Activated B cell treated with CpG ODN at 0.5 μM for 24 hours (primary cell): ENCODE results near the gene RCAN3. TPM values are rescaled to one million over a fixed set of nuclear protein-coding genes. Genes with fewer than 3 reads are reported as not detected.

Experiments used
- ATAC-seq: fragments of 200-7000 bp; cut with Tn5 transposase; one replicate; pipeline ENCODE4 v1.10.0; 2021; ENCODE audit warnings: low read depth, mild to moderate bottlenecking, moderate library complexity
- CTCF ChIA-PET: fragments of 350-600 bp; sonication (Branson Sonifier 250); formaldehyde crosslinking; loops from one replicate; lab custom pipeline; 2021; ENCODE audit warnings: antibody characterized with exemption; lab: Charles Lee
- POLR2A ChIA-PET: fragments of 350-600 bp; sonication (Branson Sonifier 250); formaldehyde crosslinking; loops from one replicate; lab custom pipeline; 2021; ENCODE audit warnings: antibody characterized with exemption; lab: Charles Lee
- DNase-seq: peaks from one replicate; pipeline ENCODE4 v3.0.0; 2022
- H3K27ac Mint-ChIP-seq: one replicate; pipeline ENCODE4 v1.8.0; 2020; ENCODE audit warnings: mixed read lengths
- H3K27me3 Mint-ChIP-seq: one replicate; pipeline ENCODE4 v1.8.0; 2021; ENCODE audit warnings: mixed read lengths
- H3K36me3 Mint-ChIP-seq: one replicate; pipeline ENCODE4 v1.8.0; 2021; ENCODE audit warnings: low read depth, mixed read lengths
- H3K4me1 Mint-ChIP-seq: one replicate; pipeline ENCODE4 v1.8.0; 2021; ENCODE audit warnings: mixed read lengths
- H3K4me3 Mint-ChIP-seq: one replicate; pipeline ENCODE4 v1.8.0; 2020; ENCODE audit warnings: mild to moderate bottlenecking, mixed read lengths
- H3K9me3 Mint-ChIP-seq: one replicate; pipeline ENCODE4 v1.8.0; 2020; ENCODE audit warnings: mixed read lengths
- intact Hi-C: fragments of 100-400 bp; cut with micrococcal nuclease; formaldehyde crosslinking; loops from one replicate; pipeline ENCODE4 v1.15.1; 2024
- total RNA-seq: library from RNA; stranded (reverse); gene quantifications from 2 replicates; pipeline ENCODE4 v1.2.3, GENCODE V29; 2022
- TF ChIP-seq, protein P1 (sequence below): fragments of 200-600 bp; IDR thresholded peaks from one replicate; pipeline ENCODE4 v1.8.0; 2022; ENCODE audit warnings: antibody characterized with exemption, mild to moderate bottlenecking

Gene RCAN3
- total RNA-seq, 1 donor from 2014 or later: 23.6 TPM

DNA sequence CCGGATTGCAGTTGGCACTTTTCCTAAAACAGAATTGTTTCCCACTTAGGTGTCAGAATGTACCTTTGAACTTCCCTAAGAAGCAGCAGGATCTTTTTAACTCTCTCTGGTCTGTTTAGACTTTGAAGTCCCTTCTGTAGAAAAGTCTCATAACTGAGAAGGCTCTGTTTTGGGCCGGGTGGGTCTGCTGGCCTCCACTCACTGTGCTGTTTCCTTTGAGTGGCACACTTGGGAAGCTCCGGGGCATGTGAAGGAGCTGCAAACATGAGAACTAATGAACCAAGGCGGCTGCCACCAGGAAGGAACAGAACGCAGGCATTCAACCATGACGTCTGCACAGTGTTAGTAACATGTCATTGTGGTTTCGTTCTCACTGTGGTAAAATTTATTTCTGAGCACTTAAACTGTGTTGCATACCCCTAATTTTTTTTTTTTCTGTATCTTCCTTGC, 33.8 kb downstream of the RCAN3 start:
- Mint-ChIP-seq H3K4me1 (peaks cover 74% of the 10 kb centered on the region), H3K27me3 (no peaks in the 10 kb centered on the region), H3K36me3 (peaks cover 20% of the 10 kb centered on the region), H3K27ac (peak overlapping the region; percentile 99), H3K4me3 (peak overlapping the region; percentile 81), H3K9me3 (no peaks in the 10 kb centered on the region)
- intact Hi-C loops: loop anchor here (1.0 to 5.0 kb wide), 8 partner anchors 9 to 346 kb away; partner anchors contain the start of genes NIPAL3 and SRRM1
- peak; percentile 73 for ATAC-seq
- ChIA-PET POLR2A (interaction anchor here (1.0 to 2.9 kb wide), 6 partner anchors 34 to 577 kb away, joined by 3 to 42 read pairs (median 10); partner anchors contain the start of genes NIPAL3, PNRC2 and RCAN3), CTCF (interaction anchor here (0.8 to 2.1 kb wide), 7 partner anchors 11 to 152 kb away, joined by 3 to 18 read pairs (median 4); partner anchors contain the start of gene NIPAL3)
- peak; percentile 51 for DNase-seq
- TF ChIP-seq, protein P1, sequence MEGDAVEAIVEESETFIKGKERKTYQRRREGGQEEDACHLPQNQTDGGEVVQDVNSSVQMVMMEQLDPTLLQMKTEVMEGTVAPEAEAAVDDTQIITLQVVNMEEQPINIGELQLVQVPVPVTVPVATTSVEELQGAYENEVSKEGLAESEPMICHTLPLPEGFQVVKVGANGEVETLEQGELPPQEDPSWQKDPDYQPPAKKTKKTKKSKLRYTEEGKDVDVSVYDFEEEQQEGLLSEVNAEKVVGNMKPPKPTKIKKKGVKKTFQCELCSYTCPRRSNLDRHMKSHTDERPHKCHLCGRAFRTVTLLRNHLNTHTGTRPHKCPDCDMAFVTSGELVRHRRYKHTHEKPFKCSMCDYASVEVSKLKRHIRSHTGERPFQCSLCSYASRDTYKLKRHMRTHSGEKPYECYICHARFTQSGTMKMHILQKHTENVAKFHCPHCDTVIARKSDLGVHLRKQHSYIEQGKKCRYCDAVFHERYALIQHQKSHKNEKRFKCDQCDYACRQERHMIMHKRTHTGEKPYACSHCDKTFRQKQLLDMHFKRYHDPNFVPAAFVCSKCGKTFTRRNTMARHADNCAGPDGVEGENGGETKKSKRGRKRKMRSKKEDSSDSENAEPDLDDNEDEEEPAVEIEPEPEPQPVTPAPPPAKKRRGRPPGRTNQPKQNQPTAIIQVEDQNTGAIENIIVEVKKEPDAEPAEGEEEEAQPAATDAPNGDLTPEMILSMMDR: no peak

DNA sequence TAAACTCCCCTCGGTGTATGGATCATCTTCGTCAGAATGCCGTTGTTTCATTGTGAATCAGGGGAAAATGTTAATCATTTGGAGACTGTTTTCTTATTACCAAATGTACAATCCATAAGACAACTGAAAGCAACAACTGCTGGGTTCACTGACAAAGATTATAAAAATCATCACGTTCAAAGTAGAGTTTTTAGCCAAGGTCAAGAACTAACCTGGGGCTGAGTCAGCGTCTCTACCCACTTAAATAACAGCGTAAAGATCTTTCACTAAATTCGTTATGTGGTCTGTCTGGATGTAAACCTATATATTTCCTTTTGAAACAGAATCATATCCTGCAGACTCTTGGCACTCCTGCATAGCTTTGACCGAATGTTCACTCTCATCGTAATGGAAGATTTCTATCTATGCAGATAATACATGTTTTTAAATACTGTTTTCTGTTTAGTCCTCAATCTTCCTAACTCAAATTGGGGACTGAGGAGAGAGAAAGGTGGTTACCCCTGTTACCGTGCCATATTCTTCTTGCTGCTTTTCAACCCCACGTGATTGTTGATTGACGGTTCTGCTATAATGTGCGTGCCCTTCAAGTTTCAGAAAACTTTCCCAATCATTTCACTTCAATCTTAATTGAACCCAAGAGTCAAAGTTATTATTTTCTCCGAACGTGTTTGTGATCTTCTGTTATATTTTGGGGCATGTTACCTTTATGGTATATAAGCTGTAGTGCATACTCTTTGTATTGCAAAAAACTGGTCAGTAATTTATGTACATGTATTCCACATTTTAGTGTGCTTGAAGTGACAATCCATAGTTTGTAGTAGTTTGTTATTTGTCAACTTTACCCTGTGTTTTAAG, 37.6 kb downstream of the RCAN3 start:
- DNase-seq (no peak), ATAC-seq (no peak)
- H3K27me3 Mint-ChIP-seq: no peaks in the 10 kb centered on the region
- no peaks in the 10 kb centered on the region for H3K9me3 Mint-ChIP-seq
- peak overlapping the region; percentile 76 for H3K27ac Mint-ChIP-seq
- peak overlapping the region; percentile 45 for H3K4me3 Mint-ChIP-seq
- ChIA-PET CTCF (interaction anchor here (0.8 to 2.3 kb wide), 3 partner anchors 9 to 47 kb away, joined by 3 to 8 read pairs (median 3); no protein-coding TSS in a partner anchor), POLR2A (interaction anchor here (0.6 to 1.8 kb wide), 8 partner anchors 8 to 148 kb away, joined by 3 to 6 read pairs (median 4); partner anchors contain the start of gene RCAN3)
- intact Hi-C loops: loop anchor here (2.0 kb wide), 1 partner anchor 15 kb away; no protein-coding TSS in a partner anchor
- peaks cover 58% of the 10 kb centered on the region for H3K4me1 Mint-ChIP-seq
- TF ChIP-seq, protein P1: no peak
- H3K36me3 Mint-ChIP-seq: peaks cover 1% of the 10 kb centered on the region

- intact Hi-C loops: loop anchor here (2.0 kb wide), 1 partner anchor 14 kb away; no protein-coding TSS in a partner anchor
- ChIA-PET POLR2A (interaction anchor here (0.6 to 1.8 kb wide), 9 partner anchors 8 to 149 kb away, joined by 3 to 6 read pairs (median 4); partner anchors contain the start of gene RCAN3), CTCF (interaction anchor here (0.8 to 2.3 kb wide), 4 partner anchors 8 to 46 kb away, joined by 3 to 8 read pairs (median 4); no protein-coding TSS in a partner anchor)
- Mint-ChIP-seq H3K36me3 (peaks cover 1% of the 10 kb centered on the region), H3K4me3 (peak overlapping the region; percentile 19), H3K27ac (peak overlapping the region; percentile 30), H3K27me3 (no peaks in the 10 kb centered on the region), H3K9me3 (no peaks in the 10 kb centered on the region), H3K4me1 (peaks cover 49% of the 10 kb centered on the region)
- ATAC-seq (peak; percentile 53), DNase-seq (no peak)
- TF ChIP-seq, protein P1: no peak
Measured at GRCh38 chr1:24540906-24541710, 38.5 kb downstream of the RCAN3 start.

DNA sequence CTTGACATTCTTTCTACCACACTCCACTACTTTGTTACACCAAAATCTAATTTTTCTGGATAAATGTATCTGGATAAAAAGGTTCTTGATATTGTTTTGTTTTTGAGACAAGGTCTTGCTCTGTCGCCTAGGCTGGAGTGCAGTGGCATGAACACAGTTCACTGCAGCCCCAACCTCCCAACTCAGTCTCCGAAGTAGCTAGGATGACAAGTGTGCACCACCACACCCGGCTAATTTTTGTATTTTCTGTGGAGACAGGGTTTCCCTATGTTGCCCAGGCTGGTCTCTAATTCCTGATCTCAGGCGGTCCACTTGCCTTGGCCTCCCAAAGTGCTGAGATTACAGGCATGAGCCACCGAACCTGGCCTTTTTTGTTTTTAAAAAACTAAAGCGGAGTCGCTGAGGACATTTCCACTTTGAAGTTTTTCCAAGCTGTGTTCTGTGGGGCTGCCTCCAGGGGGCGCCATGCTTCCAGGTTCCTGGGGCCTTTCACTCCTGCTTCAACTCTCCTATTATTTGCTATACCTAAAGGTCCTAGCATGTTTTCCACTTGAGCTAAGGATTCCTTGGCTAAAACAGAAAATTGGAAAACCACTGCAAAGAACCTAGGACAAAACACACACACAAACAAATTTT, 39.2 kb downstream of the RCAN3 start:
- DNase-seq (no peak), ATAC-seq (no peak)
- Mint-ChIP-seq H3K4me1 (peaks cover 42% of the 10 kb centered on the region), H3K27ac (peak overlapping the region; percentile 30), H3K4me3 (no peak overlapping the region), H3K27me3 (no peaks in the 10 kb centered on the region), H3K9me3 (no peaks in the 10 kb centered on the region), H3K36me3 (peaks cover 1% of the 10 kb centered on the region)
- CTCF ChIA-PET: interaction anchor here (0.8 to 2.3 kb wide), 3 partner anchors 15 to 45 kb away, joined by 3 to 8 read pairs (median 5); no protein-coding TSS in a partner anchor
- TF ChIP-seq, protein P1: no peak
- intact Hi-C loops: loop anchor here (2.0 kb wide), 1 partner anchor 13 kb away; no protein-coding TSS in a partner anchor
- POLR2A ChIA-PET: interaction anchor here (1.0 to 1.8 kb wide), 4 partner anchors 9 to 127 kb away, joined by 3 to 6 read pairs (median 4); partner anchors contain the start of gene RCAN3
